Measurements from ENCODE around the gene ANG.
"Not testable (repeated sequence)": the region's sequence is repeated elsewhere in the genome, so short reads cannot be mapped to it uniquely, and the experiment has no call there.

DNA sequence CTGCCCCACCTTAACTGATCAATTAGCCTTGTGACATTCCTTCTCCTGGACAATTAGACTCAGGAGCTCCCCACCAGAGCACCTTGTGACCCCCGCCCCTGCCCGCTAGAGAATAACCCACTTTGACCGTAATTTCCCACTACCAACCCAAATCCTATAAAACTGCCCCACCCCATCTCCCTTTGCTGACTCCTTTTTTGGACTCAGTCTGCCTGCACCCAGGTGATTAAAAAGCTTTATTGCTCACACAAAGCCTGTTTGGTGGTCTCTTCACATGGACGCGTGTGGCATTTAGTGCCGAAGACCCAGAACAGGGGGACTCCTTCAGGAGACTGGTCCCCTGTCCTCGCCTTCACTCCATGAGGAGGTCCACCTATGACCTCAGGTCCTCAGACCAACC, 12.4 kb downstream of the ANG start:
- TF ChIP-seq, protein P1, sequence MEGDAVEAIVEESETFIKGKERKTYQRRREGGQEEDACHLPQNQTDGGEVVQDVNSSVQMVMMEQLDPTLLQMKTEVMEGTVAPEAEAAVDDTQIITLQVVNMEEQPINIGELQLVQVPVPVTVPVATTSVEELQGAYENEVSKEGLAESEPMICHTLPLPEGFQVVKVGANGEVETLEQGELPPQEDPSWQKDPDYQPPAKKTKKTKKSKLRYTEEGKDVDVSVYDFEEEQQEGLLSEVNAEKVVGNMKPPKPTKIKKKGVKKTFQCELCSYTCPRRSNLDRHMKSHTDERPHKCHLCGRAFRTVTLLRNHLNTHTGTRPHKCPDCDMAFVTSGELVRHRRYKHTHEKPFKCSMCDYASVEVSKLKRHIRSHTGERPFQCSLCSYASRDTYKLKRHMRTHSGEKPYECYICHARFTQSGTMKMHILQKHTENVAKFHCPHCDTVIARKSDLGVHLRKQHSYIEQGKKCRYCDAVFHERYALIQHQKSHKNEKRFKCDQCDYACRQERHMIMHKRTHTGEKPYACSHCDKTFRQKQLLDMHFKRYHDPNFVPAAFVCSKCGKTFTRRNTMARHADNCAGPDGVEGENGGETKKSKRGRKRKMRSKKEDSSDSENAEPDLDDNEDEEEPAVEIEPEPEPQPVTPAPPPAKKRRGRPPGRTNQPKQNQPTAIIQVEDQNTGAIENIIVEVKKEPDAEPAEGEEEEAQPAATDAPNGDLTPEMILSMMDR (IDR thresholded peaks at IDR 0.05; ENCODE audit: low read length): not testable (repeated sequence)
- not testable (repeated sequence) for TF ChIP-seq EZH2 (IDR thresholded peaks at IDR 0.05; ENCODE audit: borderline replicate concordance, low read length)
